NK-92 (cell line): Measurements from ENCODE around the gene ZC3H12D.

Experiments
- DNase-seq: peaks from one replicate; lab custom pipeline; 2025; ENCODE audit not compliant: unreplicated experiment; lab: John Stamatoyannopoulos, UW

Gene ZC3H12D

GRCh38 chr6:149414821-149415220 is 70.0 kb downstream of the ZC3H12D start:
- no peak for DNase-seq

GRCh38 chr6:149414009-149414408 is 70.8 kb downstream of the ZC3H12D start:
- DNase-seq, result no peak

- DNase-seq, result no peak
These were observed 74.3 kb downstream of the ZC3H12D start for GRCh38 chr6:149410557-149410956.

GRCh38 chr6:149409617-149410016 is 75.2 kb downstream of the ZC3H12D start:
- no peak for DNase-seq

GRCh38 chr6:149405823-149406765 is 78.7 kb downstream of the ZC3H12D start:
- DNase-seq, result no peak

GRCh38 chr6:149403534-149403933 is 81.3 kb downstream of the ZC3H12D start:
- no peak for DNase-seq

GRCh38 chr6:149400050-149400449 is 84.8 kb downstream of the ZC3H12D start, which contains the start of gene SUMO4:
SUMO4 (plus strand) TSS chr6:149400262; CDS start chr6:149400392, 130 bp downstream.
- DNase-seq, result no peak

GRCh38 chr6:149397384-149397783 is 87.4 kb downstream of the ZC3H12D start:
- no peak for DNase-seq
